HG02885 (cell line): Measurements from ENCODE around the gene DSTN.

ENCODE experiments used
- ATAC-seq: cut with Tn5 transposase; IDR thresholded peaks from one replicate; pipeline ENCODE4 v1.9.1; 2021; ENCODE audit warnings: mild to moderate bottlenecking; ENCODE audit not compliant: unreplicated experiment, poor library complexity

Gene DSTN

DNA sequence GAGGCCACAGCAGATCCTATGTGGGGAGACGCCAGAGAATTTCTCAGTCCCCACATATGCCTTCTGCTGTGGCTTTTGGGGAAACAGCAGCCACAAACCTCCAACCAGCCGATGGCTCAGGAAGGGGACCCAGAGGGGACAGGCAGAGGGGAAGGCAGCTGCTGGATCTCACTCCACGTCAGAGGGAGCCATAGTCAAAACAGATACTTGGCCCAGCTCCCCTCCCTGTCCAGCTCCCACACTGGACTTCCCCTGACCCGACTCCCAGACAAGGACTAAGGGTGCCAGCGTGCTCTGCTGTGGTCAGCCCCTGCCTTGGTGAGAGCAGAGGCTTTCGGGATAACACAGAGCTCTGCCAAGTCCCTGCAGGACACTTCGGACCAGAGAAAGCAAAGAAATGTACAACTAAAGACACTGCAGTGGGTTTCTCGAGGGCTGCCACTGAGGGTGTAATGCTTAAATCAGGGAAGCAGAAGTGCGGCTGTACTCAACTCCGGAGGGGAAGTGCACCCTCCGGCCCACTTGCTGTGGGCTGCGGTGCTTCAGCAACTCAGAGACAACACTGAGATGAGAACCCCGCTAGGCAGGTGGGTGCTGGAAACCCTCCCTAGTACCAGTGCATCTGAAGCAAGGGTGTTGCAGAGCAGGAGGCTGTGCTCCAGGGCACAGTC, 64.9 kb downstream of the DSTN start:
- no peak for ATAC-seq

DNA sequence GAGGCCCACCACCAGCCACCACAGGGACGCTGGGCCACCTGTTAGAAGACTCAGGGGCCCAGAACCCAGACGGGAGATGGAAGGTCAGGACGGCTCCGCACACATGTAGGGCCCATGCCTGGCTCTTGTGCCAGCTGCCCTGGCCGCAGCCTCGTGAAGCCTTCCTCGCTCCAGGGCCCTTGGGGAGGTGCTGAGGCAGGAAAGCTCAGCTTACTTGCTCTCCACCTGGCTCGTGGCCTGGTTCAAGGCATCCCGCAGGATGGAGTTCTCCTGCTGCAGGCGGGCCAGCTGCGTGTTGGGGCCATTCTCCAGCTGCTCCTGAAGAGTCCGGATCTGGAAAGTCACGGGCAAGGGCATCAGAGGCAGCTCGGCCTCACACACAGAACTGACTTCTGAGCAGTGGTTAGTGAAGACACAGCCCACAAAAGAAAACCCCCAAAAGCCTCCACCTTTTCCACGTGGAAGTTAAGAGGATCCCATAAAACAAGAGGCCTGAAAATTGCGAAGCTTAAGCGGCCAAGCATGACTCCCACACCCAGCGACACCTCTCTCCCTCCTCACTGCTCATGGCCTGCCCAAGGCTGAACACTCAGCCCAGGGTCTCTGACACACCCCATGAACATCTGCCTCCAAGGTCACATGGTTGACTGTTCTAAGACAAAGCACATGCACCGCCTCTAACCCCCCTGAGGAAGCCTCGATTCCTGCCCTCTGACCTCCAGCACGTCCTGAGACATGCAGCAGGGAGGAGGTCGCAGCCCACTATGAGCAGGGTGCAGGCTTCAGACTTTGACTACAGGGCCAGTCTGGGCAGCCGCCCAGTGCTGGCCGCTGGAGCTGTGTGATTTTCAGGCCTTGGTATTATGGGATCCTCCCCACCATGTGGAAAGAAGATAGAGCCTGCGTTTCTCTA, 65.7 kb downstream of the DSTN start:
- no peak for ATAC-seq

DNA sequence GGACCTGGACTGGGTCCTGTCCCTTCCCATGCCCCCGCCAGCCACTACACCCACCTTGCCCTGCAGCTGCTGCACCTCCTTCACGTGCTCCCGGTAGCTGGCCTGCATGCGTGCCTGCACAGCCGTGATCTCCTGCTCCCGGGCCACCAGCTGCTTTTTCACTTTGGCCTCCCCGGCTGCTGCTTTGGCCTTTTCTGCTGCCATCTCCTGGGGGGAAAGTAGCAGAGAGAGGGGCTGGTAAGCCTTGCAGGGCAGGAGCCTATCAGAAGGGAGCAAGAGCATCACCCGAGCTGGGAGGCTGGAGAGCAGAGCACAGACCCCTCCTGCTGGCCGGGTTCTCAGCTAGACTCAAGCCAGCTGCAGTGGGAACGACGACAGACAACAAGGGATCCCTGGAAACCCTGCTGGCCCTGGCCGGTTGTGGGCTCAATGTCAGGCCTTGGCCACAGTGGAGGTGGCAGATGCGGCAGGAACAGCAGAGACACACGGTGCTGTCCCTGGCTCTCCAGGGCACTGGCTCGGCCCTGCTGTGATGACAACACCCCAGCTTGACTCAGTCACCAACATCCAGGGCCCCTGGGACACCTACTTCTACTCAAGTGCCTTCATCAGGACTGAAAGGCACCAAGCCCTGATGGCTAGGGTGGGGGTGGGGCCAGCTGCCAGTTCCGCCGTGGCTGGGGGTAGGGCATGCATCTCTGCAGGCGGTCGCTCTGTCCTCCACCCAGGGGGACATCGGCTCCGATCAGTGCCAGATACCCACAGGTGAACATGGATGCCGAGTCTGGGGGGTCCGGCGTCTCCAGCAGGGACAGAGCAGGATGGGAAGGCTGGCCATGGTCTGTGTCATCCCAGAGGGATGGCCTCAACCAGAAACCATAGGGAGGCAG, 66.9 kb downstream of the DSTN start:
- no peak for ATAC-seq

DNA sequence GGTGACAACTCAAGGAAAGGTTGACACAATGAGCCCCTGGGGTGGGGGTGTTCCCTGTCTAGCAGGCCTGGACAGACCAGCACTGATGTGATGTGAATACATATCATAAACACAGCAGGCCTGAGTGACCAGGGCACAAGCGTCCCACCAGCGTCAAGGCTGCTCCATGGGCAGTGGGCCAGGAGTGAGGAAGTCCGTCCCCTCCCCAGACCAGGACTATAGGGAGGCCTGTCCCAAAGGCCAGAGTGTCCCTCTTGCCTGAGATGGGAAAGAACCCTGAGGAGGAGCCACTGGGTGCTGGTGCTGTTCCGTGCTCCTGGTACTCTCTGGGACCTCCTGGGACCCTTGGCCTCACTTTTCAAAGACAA, 67.5 kb downstream of the DSTN start:
- no peak for ATAC-seq

DNA sequence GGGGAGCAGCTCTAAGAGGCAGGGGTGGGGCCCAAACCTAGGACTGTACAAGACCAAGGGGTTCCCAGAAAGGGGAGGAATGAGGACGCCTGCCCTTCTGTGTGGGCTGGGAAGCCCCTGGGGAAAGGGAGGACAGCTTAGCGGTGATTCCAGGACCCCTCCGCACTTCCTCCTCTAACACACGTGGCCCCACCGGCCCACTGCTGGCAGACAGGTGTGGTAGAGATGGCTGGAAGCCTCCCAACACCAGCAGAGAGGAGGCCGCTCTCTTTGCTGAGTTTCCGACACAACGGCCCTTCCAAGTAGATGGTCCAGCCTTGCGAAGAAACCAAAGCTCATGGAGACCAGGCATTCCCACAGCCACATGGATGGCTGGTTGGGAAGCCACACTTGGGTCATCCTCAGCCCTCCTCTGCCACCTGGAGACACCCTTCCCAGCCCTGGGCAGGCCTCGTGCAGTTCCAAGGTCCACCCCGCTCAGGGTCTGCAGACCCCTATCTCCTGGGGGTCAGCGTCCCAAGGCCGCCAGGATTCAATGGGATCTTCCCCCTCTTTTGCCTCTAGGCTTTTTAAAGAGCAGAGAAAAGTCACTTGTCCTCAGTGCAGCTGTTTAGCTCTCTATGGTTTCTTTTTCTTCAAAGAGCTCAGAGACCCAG, 68.2 kb downstream of the DSTN start:
- ATAC-seq, result no peak

DNA sequence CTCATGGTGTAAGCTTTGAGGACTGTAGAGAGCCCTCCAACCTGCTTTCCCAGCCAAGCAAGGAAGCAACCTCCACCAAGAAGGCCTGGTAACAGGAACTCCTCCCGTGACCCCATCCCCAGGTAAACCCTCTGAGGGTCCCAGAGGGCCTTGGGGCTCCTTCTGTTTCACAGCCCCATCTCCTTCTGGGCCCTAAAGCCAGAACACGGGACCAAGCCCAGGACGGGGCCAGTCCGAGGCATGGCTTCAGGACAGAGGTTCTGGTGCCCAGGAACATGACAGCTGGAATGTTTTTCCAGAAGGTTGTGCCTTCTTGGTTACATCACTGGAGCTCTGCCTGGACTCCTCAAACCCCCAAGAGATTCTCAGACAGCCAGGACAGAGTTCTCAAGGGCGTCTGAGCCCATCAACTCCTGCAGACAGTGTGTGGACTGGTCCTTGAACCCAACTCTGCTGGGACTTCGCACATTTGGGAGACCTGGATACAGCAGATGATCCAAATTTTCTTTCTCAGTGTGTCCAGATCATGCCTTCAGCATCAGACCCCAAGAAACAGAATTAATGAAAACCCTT, 69.0 kb downstream of the DSTN start:
- ATAC-seq, result no peak

DNA sequence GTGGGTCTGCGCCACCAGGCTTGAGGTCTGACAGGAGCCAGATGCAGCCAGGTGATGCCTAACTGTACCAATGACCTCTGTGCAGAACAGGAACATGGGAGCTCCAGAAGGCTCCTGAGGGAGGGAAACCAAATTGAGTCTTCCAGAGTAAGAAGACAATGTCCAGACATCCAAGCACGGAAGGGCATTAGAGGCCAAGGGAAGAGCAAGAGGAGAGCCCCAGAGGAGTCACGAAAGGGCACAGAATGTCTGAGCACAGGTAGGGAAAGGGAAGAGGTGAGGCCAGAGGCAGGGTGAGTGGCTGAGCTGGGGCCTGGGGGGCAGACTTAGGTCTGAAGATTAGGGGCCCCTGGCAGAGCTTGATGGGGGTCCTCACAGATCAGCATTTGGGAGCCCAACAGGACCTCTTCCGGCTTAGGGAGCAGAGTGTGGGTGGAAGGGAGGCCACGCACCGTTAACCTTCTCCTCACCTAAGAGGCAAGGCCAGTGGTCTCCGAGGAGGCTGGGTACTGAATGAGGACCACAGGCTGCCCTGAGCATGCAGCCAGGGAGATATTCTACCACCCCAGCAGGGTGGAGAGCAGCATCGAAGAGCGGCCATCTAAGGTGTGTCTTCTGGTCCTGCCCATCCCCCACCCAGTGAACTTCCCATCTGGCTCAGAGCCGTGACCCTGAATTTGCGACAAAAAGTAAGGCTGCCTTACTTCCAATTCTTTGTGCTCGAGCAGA, 70.4 kb downstream of the DSTN start:
- no peak for ATAC-seq

DNA sequence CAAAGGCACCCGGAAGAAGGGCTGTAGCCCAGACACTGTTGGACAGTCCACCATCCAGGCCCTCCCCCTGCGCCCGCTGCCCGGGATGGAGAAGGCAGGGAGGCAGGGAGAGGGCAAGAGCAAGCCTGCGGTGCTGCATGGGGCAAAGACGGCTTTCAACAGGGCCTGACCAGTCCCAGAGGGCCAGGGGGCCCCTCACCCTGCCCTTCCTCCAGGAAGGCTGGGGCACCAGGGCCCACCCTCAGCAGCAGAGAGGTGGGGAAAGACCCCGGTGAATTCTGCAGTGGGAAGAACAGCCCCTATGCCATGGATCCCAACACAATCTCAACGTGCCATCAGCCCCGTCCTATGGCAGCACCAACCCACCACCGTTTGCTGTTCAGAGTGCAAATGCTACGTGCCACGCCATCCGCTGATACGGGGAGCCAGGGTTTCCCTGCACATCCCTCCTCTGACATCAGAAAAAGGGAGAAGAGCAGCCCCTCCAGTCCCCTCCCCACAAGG, 71.1 kb downstream of the DSTN start:
- ATAC-seq, result no peak

DNA sequence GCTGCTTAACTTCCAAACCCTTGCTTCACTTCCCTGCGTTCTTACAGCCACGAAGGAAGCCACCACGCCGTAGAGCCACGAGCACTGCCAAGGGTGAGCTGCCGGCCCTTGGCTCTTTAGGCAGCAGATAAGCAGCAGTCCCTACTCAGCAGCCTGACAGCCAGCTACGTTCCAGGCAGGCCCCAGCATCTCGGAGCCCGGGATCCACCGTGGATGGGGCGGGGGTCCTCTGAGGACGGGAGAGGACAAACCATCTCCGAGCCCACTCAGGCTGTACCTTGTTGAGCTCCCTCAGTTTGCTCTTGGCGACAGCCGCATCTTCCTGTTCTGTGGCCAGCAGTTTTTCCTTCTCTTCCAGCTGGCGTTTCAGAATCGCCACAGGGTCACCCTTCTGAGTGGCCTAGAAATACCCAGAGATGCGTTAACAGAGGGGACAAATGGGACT, 71.7 kb downstream of the DSTN start:
- ATAC-seq, result no peak

DNA sequence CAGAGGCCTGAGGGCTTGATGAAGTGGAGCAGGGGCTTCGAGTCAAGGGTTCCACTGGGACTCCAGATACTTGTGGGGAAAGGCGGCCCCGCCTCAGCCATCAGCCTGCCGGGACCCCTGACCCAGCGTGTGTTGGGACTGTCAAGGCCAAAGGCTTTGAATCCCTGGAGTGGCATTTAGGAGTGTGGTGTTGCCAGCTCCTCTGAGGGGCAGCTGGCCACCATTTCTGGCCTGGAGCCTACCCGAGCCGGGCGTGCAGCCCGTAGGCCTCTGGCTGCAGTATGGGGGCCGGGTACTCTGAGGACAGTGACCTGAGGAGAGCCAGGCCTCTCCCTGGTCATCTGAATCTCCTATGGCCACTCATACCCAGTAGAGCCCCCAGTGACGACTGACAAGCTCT, 72.1 kb downstream of the DSTN start:
- ATAC-seq, result no peak

DNA sequence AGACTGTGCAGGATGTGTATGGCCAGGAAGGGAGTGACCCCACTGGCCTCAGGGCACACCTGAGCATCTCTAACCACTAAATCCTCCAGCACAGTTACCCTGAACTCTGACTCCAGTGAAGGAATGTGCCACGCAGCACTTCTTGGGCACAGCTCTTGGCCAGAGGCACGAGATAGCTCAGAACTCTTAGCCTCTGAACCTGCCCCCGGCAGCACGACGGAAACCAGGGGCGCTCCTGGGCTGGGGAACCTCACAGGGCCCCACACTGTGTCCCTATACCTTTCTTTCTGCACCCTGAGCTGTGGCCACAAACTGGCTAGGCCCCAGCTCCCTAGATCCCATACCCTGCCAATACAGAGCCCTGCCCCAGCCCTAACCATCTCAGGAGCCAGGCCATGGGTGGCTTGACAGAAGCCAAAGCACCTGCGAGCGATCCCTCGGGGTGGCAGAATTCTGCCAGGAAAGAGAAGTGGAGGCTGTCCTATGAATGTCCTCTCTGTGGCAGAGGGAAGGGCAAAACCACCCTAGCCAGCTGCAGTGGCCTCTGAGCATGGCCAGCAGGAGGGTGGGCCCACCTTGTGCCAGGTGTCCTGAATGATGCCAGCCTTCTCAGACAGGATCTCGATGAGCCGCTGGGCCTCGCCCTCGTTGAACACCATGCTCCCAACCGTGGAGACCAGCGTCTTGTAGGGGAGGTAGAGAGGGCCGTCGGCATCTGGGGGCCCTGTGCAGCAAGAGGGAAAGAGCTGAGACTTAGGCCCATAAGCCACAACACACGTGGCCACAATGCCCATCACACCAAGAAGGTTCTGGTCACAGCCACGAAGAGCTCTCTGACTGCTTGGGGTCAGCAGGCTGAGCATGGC, 72.8 kb downstream of the DSTN start:
- no peak for ATAC-seq

DNA sequence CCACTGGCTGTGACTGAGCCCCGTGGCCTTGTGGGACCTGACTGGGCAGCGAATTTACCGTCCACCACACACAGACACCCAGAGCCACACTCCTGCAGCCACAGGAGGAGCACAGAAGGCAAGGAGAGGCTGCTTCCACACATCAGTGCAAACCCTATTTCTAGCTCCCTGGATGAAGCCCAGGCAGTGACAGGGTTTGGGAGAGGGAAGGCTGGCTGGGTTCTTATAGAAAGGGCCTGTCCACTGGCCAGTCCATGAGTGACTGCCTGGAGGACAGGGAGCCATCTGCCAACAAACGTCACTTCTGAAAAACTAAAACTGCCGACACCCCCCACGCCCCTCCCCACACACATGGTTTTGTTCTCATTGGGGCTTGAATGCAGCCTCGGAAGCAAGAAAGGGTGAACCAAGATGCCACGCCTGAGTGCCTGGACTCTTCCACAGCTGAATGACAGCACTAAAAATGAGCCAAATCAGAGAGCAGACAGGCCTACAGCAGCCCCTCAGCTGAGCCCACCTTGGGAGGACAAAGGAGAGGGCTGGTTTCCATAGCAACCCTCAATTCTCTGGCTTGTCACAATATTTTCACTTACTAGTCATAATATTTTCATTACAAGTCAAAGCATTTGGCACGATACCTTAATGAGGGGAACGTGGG, 73.8 kb downstream of the DSTN start:
- no peak for ATAC-seq

DNA sequence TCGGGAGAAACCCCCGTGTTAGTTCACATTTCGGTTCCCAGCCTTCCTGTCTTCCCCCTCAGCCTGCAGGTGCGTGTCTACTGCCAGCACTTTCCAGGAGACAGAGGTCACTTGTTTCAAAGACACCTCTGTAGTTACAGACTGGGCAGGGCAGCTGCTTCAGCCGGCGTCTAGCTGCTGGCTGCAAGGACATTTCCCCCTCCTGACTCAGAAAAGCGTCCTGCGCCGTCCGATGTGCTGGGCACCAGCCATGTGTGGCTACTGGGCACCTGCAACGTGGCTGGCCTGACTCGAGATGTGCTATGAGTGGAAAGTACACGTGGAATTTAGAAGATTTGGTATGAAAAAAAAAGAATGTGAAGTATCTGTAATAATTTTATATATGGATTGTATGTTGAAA, 74.6 kb downstream of the DSTN start:
- ATAC-seq, result no peak

DNA sequence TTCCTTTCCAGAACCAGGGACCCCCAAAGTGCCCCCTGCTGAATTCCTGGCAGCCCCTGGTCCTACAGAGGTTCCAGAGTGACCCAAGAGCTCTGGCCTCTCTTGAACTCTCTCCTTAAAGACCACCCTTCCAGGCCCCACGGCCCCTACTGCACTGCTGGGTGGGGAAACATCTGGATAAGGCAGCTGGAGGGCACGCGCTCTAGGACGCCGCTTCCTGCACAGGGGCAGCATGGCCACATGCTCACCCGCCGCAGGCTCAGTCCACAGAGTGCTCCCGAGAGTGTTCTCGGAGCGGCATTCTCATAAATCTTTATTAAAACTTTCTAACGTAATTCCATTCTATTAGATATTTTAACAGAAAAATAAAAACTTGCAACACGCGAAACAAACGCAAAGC, 75.1 kb downstream of the DSTN start:
- ATAC-seq, result no peak

DNA sequence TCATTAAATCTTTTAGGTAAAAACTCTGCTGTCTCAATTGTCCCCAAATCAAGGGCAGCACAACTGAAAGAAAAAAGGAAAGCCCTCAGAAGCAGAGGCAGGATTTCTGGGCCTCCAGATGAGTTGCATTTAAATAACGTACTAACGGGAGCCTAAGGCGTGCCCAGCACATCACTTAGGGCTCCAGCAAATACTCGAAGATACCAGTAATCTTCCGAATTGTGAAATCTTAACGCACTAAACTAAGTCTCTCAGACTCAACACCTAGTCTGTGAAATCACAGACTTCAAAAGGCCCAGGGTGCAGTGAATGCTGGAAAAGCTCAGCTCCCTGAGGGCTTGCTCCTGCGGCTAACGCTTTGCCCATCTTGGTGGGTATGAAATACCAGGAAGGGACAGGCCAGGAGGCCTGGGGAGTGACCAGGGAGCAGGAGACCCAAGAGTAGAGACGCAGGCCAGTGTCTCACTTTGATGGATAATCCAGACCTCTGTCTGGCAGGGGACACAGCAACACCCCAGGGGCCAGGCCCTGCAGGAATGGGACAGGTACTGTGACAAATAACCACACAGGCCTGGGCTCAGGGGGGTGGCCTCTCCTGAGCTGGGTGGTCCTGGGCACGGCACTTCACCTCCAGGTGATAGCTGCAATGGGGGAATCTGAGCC, 75.8 kb downstream of the DSTN start:
- ATAC-seq, result no peak

DNA sequence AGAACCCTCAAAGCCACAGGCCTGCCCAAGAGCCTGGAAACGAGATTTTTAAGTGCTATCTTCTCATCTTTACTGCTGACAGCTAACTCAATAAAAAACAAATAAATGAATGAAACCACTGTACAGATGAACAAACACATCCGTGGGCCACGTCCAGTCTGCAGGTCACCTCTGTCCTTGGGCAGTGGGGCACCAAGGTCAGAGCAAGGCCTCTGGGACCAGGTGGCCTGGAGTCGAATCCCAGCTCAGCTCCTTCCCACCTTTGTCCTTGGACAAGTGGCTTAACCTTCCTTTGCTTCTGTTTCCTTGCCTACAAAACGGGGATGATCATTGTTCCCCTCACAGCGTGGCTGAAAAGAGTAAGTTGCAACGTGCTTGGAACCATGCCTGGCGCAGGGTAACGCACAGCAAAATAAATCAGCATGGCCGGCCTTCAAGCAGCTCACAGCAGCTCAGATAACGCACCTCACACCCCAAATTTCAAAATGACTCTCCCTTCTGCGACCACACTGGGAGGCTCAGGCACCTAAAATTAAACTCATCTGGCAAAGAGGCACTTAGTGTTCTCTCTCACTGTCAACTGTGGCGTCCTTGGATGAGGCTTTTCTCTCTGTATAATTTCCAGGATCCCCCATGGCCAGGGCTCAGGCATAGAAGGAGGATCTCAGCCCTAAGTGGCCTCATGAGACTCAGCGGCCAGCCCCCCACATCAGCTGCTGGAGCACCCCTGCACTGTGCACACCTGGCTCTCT, 76.5 kb downstream of the DSTN start:
- no peak for ATAC-seq

DNA sequence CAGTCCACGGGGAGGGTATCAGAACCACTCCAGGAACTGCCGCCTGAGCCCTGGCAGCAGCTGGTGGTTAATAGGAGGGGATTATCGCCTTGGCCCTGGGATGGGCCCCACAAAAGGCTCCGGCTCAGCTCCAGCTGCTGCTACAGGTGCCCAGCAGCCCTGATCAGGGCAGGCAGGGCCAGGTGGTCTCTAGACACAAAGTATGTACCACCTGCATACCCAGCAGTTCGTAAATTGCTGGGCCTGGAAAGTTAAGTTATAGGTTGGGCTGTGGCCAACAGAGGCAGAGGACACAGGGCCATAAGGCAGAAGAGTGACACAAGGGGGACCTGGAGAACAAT, 77.1 kb downstream of the DSTN start:
- no peak for ATAC-seq
